ENCODE data around the gene CAMKMT.

DNA sequence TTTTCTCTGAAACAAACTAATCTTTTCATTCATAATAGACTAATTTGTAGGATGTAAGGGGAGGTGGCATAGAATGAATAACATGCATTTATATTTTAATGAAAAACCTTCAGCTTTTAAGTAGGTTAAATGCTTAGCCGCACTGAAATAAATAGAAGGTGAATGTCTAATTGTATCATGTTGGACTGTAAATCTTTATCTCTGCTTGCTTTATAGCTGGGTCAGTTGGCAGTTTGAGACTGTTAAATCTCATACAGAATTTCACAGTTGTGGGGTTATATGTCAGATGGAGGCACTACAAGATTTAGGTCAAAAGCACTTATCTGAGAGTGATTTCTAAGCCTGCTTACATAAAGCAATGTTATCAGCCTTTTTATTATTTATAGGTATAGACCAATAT is 405.0 kb downstream of the CAMKMT start:
- TF ChIP-seq, protein P1, sequence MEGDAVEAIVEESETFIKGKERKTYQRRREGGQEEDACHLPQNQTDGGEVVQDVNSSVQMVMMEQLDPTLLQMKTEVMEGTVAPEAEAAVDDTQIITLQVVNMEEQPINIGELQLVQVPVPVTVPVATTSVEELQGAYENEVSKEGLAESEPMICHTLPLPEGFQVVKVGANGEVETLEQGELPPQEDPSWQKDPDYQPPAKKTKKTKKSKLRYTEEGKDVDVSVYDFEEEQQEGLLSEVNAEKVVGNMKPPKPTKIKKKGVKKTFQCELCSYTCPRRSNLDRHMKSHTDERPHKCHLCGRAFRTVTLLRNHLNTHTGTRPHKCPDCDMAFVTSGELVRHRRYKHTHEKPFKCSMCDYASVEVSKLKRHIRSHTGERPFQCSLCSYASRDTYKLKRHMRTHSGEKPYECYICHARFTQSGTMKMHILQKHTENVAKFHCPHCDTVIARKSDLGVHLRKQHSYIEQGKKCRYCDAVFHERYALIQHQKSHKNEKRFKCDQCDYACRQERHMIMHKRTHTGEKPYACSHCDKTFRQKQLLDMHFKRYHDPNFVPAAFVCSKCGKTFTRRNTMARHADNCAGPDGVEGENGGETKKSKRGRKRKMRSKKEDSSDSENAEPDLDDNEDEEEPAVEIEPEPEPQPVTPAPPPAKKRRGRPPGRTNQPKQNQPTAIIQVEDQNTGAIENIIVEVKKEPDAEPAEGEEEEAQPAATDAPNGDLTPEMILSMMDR (conservative IDR thresholded peaks at IDR 0.05; ENCODE audit: low read length) = no peak
- TF ChIP-seq EZH2phosphoT487 (IDR thresholded peaks at IDR 0.05; ENCODE audit: borderline replicate concordance, low read depth, low read length) = no peak
